OCI-LY3 (cell line): ENCODE data around the gene EFNA5.

Experiments
- EZH2phosphoT487 ChIP-seq: fragments of 200-600 bp; shearing (Covaris generic); IDR thresholded peaks from 2 replicates; pipeline ENCODE4 v1.6.1; 2018; ENCODE audit warnings: antibody characterized with exemption, mixed run types, low read depth
- TF ChIP-seq, protein P1 (sequence below): fragments of 200-600, 300-600 bp; sonication (generic); IDR thresholded peaks from 2 replicates; pipeline ENCODE4 v1.5.1; 2014; ENCODE audit warnings: antibody characterized with exemption, low read length, low read depth

DNA sequence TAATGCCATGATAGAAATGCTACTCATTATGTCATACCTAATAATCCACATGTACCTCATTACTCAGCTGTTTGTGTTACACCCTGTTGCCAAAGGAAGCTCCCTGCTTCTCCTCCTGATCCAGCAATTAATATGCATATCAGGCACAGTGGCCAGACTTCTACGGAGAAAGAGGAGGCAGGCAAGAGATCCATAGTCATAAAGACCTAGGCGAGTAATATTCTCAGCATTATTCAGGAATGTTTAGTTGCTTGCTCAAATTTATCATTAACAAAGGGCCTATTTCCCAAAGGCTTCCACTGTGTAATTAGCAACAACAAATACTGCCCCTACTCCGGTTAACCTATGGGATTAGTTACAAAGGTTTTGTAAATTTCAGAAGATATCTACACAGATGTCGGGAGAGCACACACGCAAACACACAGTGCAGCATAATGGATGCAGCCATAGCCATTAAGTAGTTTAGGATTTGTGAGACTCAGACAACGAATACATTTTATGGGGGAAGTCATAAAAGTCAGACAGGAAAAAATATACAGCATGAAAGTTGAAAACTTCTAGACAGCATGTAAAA is 192.6 kb downstream of the EFNA5 start:
- TF ChIP-seq, protein P1, sequence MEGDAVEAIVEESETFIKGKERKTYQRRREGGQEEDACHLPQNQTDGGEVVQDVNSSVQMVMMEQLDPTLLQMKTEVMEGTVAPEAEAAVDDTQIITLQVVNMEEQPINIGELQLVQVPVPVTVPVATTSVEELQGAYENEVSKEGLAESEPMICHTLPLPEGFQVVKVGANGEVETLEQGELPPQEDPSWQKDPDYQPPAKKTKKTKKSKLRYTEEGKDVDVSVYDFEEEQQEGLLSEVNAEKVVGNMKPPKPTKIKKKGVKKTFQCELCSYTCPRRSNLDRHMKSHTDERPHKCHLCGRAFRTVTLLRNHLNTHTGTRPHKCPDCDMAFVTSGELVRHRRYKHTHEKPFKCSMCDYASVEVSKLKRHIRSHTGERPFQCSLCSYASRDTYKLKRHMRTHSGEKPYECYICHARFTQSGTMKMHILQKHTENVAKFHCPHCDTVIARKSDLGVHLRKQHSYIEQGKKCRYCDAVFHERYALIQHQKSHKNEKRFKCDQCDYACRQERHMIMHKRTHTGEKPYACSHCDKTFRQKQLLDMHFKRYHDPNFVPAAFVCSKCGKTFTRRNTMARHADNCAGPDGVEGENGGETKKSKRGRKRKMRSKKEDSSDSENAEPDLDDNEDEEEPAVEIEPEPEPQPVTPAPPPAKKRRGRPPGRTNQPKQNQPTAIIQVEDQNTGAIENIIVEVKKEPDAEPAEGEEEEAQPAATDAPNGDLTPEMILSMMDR, result no peak
- no peak for TF ChIP-seq EZH2phosphoT487
